ENCODE measurements around the gene BARHL1.
"Not testable (repeated sequence)": the region's sequence is repeated elsewhere in the genome, so short reads cannot be mapped to it uniquely, and the experiment has no call there.

BARHL1 gene

GRCh38 chr9:132556714-132557113, 25.7 kb upstream of the BARHL1 start:
- DNase-seq (ENCODE audit: low read depth in 2 of 2) = no peak

DNA sequence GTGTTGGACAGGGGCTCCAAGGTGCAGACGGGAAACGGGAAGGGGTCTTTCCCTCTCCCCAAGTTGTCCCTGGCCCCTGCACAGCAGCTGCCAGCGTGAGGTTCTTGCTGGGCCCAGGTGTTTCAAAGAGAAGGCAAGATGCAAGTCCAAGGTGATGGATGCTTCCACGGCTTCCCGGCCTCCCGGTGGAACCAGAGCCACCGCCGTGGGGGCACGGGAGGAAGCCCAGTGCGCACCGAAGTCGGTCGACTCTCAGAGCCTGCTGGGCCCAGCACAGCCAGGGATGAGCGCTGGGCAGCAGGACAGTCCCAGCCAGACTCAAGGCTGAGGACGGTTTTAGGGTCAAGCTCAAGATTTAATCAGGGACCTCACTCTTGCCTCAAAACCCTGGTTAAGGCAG, 25.2 kb upstream of the BARHL1 start:
- no peak for DNase-seq (ENCODE audit: low read depth in 2 of 2)

GRCh38 chr9:132559711-132560110, 22.7 kb upstream of the BARHL1 start:
- no peak for DNase-seq (ENCODE audit: low read depth in 2 of 2)

GRCh38 chr9:132560616-132561202, 21.7 kb upstream of the BARHL1 start:
- DNase-seq (ENCODE audit: low read depth in 2 of 2) = no peak

- DNase-seq (ENCODE audit: low read depth in 2 of 2) = no peak
These were observed 20.2 kb upstream of the BARHL1 start for GRCh38 chr9:132562306-132562573.

GRCh38 chr9:132564526-132564925, 17.9 kb upstream of the BARHL1 start:
- DNase-seq (ENCODE audit: low read depth in 2 of 2) = no peak

GRCh38 chr9:132568787-132569186, 13.6 kb upstream of the BARHL1 start:
- not testable (repeated sequence) for DNase-seq (ENCODE audit: low read depth in 2 of 2)

DNA sequence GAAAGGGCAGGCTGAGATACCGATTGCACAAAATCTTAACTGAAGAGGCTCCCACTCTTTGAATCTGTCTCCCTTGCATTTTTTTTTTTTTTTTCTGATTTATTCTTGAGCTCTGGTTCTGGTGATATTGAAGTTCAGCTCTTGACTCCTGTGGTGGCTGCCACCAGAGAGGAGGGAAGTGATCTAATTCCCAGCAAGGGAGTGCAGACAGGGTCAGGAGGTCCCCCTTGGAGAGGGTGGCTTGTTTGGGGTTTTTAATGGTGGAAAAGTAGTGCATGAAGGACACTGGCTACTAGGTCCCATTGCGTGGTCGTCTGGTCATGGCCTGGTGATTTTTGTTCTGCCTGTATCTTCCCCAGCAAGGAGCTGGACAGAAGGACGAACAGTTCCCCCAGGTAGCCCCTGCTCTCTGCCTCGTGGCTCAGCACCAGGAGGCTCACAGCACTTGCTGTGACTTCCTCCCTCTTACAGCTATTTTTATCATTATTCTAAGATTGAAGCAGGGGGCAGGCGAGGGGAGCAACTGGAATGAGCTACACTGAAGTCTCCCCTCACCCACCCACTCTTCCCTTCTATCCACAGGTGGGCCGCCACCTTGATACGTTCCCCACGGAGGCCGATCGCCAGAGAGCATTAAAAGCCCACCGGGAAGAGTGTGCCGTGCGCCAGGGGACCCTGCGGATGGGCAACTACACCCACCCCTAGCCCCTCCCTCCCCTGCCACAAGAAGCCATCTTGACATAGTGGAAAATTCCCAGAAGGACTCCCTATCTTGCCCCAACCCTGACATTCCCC, 10.4 kb upstream of the BARHL1 start:
- no peak for DNase-seq (ENCODE audit: low read depth in 2 of 2)

DNA sequence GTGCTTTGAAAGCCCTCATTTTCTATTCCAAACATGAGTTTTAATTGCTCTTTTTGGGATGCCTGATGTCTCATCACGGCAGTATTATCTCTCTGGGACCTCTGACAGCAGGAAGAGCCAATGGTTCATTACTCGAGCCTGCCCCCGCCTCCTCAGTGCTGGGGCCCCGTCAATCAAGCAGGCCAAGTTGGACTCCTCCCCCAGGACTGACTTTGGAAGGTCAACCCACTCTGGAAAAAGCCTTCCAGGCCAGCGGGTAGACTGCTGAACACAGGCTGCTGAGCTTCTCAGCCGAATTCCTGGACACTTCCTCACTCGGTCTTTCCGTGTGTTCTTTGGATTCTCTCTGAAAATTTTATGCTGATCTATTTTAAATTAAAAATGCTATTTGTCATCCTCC, 9.5 kb upstream of the BARHL1 start:
- no peak for DNase-seq (ENCODE audit: low read depth in 2 of 2)

- peak; percentile 41 to 43 for DNase-seq (ENCODE audit: low read depth in 2 of 2)
These were observed 7.3 kb upstream of the BARHL1 start for GRCh38 chr9:132575005-132575609.

DNA sequence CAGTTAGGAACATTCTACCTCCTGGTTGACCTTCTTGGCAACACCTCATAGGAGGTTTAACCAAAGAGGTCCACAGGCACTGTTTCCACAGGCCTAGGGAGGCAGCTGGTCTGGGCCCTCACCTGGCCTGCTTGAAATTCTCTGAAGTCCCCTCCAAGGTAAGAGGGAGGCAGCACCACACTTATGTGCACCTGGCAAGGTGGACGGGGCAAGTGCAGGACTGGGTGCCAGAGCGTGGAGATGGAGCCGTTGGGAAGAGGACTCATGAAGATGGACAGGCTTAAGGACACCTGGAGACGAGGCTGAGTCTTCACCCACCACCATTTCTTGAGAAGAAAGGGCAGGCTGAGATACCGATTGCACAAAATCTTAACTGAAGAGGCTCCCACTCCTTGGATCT, 6.6 kb upstream of the BARHL1 start:
- DNase-seq (ENCODE audit: low read depth in 2 of 2) = no peak

- no peak for DNase-seq (ENCODE audit: low read depth in 2 of 2)
These were observed 5.3 kb upstream of the BARHL1 start for GRCh38 chr9:132577119-132577518.

DNA sequence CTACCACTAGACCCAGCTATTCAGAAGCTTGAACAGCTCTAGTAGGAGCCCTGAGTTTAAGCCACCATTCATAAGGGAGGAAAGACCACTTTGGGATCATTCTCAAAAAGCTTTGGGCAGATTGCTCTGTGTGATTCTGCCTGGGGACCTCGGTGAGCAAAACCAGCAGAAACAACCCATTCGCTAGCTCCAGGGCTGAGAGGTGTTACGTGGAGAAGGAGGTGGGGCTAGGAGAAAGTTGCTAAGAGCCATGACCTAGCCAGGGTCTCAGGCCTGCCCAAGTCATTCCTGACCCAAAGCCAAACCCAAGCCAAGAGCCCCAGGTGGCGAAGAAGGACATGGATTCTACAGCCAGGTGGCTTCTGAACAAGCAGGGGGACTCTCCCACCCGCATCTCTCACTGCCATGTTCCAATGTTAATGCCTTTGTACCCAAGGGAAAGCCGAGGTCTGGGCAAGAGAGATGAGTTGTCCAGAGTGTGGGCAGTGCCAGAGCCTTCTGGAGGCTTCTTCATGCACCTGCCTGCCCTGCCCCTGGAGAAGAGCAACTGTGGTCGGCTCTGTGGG, 4.0 kb upstream of the BARHL1 start:
- DNase-seq (ENCODE audit: low read depth in 2 of 2) = no peak

GRCh38 chr9:132579427-132579798, 3.0 kb upstream of the BARHL1 start:
- no peak for DNase-seq (ENCODE audit: low read depth in 2 of 2)

DNA sequence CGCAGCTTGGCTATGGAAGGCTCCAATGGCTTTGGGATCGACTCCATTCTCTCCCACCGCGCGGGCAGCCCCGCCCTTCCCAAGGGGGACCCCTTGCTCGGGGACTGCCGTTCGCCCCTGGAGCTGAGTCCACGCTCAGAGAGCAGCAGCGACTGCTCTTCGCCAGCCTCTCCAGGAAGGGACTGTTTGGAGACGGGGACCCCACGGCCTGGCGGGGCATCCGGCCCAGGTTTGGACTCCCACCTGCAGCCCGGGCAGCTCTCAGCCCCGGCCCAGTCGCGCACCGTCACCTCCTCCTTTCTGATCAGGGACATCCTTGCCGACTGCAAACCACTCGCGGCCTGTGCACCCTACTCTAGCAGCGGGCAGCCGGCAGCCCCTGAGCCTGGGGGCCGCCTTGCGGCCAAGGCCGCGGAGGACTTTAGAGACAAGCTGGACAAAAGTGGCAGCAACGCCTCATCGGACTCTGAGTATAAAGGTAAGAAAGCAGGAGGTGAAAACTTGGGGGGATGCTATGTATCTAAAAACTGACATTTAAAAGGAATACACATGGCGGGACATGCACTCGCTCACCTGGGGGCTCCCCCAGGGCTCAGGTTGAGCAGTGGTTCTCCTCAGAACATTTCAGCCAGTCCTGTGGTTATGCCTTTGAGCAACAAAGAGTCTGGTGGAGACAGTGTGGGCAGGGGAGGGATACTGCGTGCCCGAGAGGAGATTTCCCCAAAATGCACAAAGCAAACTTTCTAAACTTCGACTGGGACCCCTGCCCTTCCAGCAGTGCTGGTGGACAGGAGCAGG, 579 bp downstream of the BARHL1 start:
- DNase-seq (ENCODE audit: low read depth in 2 of 2) = no peak

DNA sequence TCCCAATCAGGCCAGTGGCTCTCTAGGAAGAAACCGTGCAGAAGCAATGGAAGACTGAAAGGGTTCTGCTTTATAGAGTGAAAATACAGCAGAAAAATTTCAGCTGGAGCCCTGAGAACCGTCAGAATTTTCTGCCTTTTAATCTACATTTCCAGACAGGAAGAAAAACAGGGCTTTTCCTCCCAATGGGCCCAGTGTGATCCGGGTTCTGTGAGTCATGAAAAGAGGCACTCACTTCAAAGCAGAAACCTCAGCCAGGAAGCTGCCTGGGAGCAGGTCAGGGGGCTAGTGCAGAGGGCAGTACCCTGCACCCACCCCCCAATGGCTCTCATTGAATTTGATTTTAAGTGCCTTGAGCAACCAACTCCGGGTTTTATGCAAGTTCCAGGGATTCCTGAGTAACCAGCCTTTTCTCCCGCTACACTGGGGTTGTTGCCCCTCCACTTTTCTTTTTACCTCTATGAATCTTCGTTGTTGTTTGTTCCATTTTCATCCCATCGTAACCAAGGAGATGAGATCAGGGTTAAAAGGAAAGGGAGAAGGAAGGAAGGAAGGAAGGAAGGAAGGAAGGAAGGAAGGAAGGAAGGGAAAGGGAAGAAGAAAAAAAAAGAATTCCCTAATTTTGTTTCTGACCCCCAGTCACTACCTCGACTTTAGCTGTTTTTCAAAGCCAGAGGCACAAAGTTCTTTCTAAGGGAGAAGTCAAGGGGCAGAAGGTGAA, 1.3 kb downstream of the BARHL1 start:
- DNase-seq (ENCODE audit: low read depth in 2 of 2) = no peak

- DNase-seq (ENCODE audit: low read depth in 2 of 2) = no peak
These were observed 2.5 kb downstream of the BARHL1 start for GRCh38 chr9:132584601-132585560.

DNA sequence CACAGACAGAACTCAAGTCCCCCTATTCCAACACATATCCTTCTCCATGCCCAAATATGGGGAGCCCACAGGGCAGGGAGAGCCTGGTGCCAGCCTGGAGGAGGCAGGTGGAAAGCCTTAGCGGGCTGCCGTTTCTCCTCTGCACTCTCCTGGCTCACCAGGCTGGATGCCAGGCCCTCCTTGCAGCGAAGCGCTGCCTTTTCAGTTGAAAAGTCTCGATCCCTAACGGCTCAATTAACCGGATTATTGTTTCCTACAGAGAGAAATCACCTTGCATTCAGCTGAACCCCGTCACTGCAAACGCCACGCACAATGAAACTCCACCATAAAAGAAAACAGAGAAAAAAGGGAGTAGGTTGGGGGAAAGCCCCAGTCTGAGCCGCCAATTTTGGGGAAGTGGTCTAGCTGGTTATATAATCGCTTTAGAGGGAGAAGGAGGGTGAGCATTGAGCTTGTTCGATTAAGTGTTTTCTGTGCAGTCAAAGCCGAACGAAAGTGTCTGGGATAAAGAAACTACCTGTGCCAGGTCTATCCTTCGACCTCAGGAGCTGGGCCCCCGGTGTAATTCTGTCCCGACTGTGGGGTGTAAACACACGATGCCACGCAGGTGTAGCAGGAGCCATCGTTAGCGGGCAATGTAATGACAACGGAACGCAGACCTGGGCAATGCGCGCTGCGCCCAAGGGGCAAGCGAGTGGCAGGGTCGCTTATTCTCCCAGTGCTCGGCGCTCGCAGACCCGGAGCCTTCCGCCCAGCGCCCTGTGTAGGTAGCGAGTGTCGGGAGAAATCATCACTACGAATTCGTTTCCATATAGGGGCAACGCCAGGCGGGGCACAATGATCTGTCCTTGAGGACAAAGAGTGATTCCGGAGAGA, 3.8 kb downstream of the BARHL1 start:
- no peak for DNase-seq (ENCODE audit: low read depth in 2 of 2)

DNA sequence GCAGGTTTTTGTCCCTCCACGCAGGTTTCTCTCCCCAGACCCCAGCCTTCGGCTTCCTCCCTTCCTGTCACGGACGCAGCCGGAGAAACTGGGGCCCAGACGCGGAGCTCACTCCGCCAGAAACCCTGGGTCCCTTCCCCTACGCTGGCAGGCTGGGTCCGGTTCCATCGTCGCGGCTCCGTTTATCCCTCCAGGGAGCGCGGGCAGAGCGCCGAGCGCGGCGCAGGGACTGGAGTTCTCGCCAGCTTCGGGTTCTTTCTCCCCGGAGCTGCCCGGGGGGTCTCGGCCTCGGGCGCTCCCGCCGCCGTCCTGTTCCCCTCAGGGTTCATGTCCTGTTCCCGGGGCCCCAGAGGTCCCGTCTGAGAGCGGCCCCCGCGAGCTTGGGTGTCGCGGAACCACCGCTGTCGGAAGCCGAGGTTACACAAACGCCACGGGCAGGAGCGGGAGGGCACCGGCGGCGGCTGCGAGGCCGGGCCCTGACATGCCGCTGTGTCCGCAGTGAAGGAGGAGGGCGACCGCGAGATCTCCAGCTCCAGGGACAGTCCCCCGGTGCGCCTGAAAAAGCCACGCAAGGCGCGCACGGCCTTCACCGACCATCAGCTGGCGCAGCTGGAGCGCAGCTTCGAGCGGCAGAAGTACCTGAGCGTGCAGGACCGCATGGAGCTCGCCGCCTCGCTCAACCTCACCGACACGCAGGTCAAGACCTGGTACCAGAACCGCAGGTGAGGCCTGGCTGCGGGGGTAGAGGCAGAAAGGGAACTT, 4.6 kb downstream of the BARHL1 start:
- no peak for DNase-seq (ENCODE audit: low read depth in 2 of 2)
